Lung (tissue), 12 donors: Measurements from ENCODE around the gene LPIN1. TPM values are rescaled to one million over a fixed set of nuclear protein-coding genes. Genes with fewer than 3 reads are reported as not detected.
"Not testable (repeated sequence)": the region's sequence is repeated elsewhere in the genome, so short reads cannot be mapped to it uniquely, and the experiment has no call there.

Source experiments
- ATAC-seq: fragments of 200-7000 bp; cut with Tn5 transposase; one replicate; pipeline ENCODE4 v1.9.1; 2020; ENCODE audit warnings: moderate number of reproducible peaks; ENCODE audit not compliant: insufficient read depth, low FRiP score
- DNase-seq, 3 donors: peaks; one replicate each; pipeline ENCODE4 v3.0.0-alpha.2; 2013 to 2017
- H3K27ac ChIP-seq, 2 donors: one replicate each; pipeline ENCODE4 v1.5.1; 2013; ENCODE audit warnings: mild to moderate bottlenecking in 2 of 2, moderate library complexity in 2 of 2, control low read depth in 1 of 2, inconsistent platforms in 1 of 2, low read depth in 1 of 2, low read length in 1 of 2
- H3K27me3 ChIP-seq, 3 donors: one replicate each; pipeline ENCODE4 v1.5.1; 2013; ENCODE audit warnings: low read length in 2 of 3; ENCODE audit not compliant: control insufficient read depth in 3 of 3, insufficient read depth in 3 of 3
- H3K36me3 ChIP-seq, 4 donors: one replicate each; pipeline ENCODE4 v1.5.1; 2013; ENCODE audit warnings: low read length in 4 of 4, mild to moderate bottlenecking in 1 of 4, moderate library complexity in 1 of 4; ENCODE audit not compliant: control insufficient read depth in 4 of 4, insufficient read depth in 4 of 4
- H3K4me1 ChIP-seq, 5 donors: one replicate each; pipeline ENCODE4 v1.5.1; 2013; ENCODE audit warnings: low read length in 5 of 5, mild to moderate bottlenecking in 2 of 5, moderate library complexity in 1 of 5; ENCODE audit not compliant: control insufficient read depth in 5 of 5, insufficient read depth in 5 of 5
- H3K4me3 ChIP-seq: one replicate; pipeline ENCODE4 v1.5.1; 2013; ENCODE audit warnings: mild to moderate bottlenecking, control low read depth, moderate library complexity
- H3K9ac ChIP-seq, 2 donors: one replicate each; pipeline ENCODE4 v1.5.1; 2013; ENCODE audit warnings: low read length in 2 of 2, control low read depth in 1 of 2; ENCODE audit not compliant: insufficient read depth in 1 of 2
- H3K9me3 ChIP-seq, 4 donors: one replicate each; pipeline ENCODE4 v1.5.1; 2013; ENCODE audit warnings: low read length in 3 of 4, mild to moderate bottlenecking in 1 of 4, moderate library complexity in 1 of 4; ENCODE audit not compliant: control insufficient read depth in 4 of 4, insufficient read depth in 3 of 4
- WGBS, 2 donors: extraction: QIAGEN DNeasy Blood & Tissue Kit; methylation state at CpG; one replicate each; pipeline ENCODE4 v1.1.7; 2013; 5-methylcytosine and 5-hydroxymethylcytosine counted together
- polyA plus RNA-seq, 2 donors: library from polyadenylated mRNA; stranded (reverse); fragments of 200-250 nt; gene quantifications; one replicate each; pipeline ENCODE4 v1.2.1, GENCODE V29; 2013
- total RNA-seq, 2 donors: library from RNA; depleted of rRNA in 1 of 2; stranded (reverse); fragments of >200 nt in 1 of 2; gene quantifications; one replicate each; pipeline ENCODE4 v1.2.1, GENCODE V29; 2014 to 2021
- TF ChIP-seq, protein P1 (sequence below): IDR thresholded peaks from 2 replicates; pipeline ENCODE4 v1.5.1; 2012; ENCODE audit warnings: mild to moderate bottlenecking; ENCODE audit errors: control extremely low read depth, extremely low read depth
- donor health status: control.
- donor health status: control.
- donor health status: Bipolar disorder and iron deficiency.
- donor health status: healthy.
- donor health status: DM: yes; HTN: yes; CAD: no.

Gene LPIN1
- total and polyA plus RNA-seq, 4 donors, result 14.7 to 43.4 (median 26.0) TPM

DNA sequence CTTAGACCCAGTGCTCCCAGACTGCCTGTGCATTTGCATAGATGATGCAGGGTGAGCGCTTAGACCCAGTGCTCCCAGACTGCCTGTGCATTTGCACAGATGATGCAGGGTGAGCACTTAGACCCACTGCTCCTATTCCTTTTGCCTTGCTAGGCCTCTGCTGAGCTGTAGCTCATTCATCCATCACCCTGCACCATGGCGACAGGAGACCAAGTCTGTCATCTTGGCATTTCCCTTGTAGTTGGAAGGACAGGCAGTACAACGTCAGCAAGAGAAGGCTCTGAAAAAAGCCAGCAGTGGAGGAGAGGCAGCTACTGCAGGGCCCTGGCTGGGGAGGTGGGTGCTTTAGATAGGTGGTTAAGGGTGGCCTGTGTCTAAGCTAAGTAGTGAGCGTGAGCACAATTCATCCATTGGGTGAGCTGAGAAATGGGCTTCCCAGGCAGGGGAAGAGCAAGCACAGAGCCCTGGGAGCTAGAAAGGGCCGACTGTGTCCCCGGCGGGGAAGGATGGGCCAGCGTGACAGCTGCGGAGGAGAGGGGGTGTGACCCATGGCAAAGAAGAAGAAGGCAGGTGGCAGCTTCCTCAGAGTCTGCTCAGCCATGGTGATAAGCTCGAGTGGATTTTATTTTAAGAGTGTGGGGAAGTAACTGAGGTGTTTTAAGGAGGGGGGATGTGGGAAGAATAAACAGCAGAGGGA, 108.8 kb downstream of the LPIN1 start:
- peaks cover 0 to 9% (median 2%) of the 10 kb centered on the region in 4 donors for H3K9me3 ChIP-seq
- WGBS, 2 donors, result 63 to 73% methylated on average over 10 of the region's 10 CpGs
- H3K27ac ChIP-seq, result no peak overlapping the region
- H3K9ac ChIP-seq, result no peak overlapping the region
- ATAC-seq, result no peak
- no peaks in the 10 kb centered on the region for H3K36me3 ChIP-seq
- no peak overlapping the region for H3K4me3 ChIP-seq
- no peaks in the 10 kb centered on the region for H3K27me3 ChIP-seq
- TF ChIP-seq, protein P1, sequence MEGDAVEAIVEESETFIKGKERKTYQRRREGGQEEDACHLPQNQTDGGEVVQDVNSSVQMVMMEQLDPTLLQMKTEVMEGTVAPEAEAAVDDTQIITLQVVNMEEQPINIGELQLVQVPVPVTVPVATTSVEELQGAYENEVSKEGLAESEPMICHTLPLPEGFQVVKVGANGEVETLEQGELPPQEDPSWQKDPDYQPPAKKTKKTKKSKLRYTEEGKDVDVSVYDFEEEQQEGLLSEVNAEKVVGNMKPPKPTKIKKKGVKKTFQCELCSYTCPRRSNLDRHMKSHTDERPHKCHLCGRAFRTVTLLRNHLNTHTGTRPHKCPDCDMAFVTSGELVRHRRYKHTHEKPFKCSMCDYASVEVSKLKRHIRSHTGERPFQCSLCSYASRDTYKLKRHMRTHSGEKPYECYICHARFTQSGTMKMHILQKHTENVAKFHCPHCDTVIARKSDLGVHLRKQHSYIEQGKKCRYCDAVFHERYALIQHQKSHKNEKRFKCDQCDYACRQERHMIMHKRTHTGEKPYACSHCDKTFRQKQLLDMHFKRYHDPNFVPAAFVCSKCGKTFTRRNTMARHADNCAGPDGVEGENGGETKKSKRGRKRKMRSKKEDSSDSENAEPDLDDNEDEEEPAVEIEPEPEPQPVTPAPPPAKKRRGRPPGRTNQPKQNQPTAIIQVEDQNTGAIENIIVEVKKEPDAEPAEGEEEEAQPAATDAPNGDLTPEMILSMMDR, result no peak
- no peak for DNase-seq
- peaks cover 0 to 3% (median 0%) of the 10 kb centered on the region in 5 donors for H3K4me1 ChIP-seq

GRCh38 chr2:11856095-11856494, 109.7 kb downstream of the LPIN1 start:
- DNase-seq, result no peak
- H3K9me3 ChIP-seq, result peaks cover 0 to 9% (median 2%) of the 10 kb centered on the region in 4 donors
- no peak overlapping the region for H3K27ac ChIP-seq
- H3K4me3 ChIP-seq, result no peak overlapping the region
- peaks cover 0 to 3% (median 0%) of the 10 kb centered on the region in 5 donors for H3K4me1 ChIP-seq
- no peaks in the 10 kb centered on the region for H3K36me3 ChIP-seq
- no peak overlapping the region for H3K9ac ChIP-seq
- H3K27me3 ChIP-seq, result no peaks in the 10 kb centered on the region
- TF ChIP-seq, protein P1, result no peak
- WGBS, 2 donors, result 37 to 42% methylated on average over 5 of the region's 5 CpGs
- ATAC-seq, result no peak

DNA sequence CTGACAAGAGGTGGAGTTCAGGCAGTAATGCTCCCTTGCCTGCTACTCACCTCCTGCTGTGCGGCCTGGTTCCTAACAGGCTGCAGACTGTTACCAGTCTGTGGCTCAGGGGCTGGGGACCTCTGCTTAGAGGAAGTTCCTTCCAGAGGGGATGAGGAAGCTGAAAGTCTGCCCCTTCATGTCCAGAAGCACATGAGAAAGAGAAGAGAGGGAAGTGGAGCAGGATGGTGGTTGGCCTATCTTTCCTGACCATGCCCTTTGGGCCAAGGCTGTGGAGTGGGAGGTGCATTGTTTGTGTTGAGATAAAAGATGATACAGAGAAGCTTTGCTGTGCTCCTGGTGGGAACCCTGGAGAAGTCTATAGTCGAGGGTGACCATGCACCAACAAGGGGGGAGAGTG, 112.5 kb downstream of the LPIN1 start:
- TF ChIP-seq, protein P1, result no peak
- no peaks in the 10 kb centered on the region for H3K27me3 ChIP-seq
- WGBS, 2 donors, result 60 to 73% methylated on average over 2 of the region's 2 CpGs
- H3K4me1 ChIP-seq, result peaks cover 0 to 5% (median 0%) of the 10 kb centered on the region in 5 donors
- ATAC-seq (no peak), DNase-seq (no peak)
- H3K36me3 ChIP-seq, result no peaks in the 10 kb centered on the region
- H3K27ac ChIP-seq, result no peak overlapping the region
- H3K4me3 ChIP-seq, result no peak overlapping the region
- peaks cover 0 to 9% (median 2%) of the 10 kb centered on the region in 4 donors for H3K9me3 ChIP-seq
- no peak overlapping the region for H3K9ac ChIP-seq

- H3K4me1 ChIP-seq, ATAC-seq, DNase-seq, H3K36me3 ChIP-seq, H3K27ac ChIP-seq, H3K4me3 ChIP-seq, H3K9me3 ChIP-seq, H3K27me3 ChIP-seq, H3K9ac ChIP-seq: not testable (repeated sequence)
- 98 to 100% methylated on average over 3 of the region's 3 CpGs for WGBS, 2 donors
These were observed 113.5 kb downstream of the LPIN1 start for GRCh38 chr2:11859975-11860374.
